Measurements from ENCODE around the gene OR10R2.
"Not testable (repeated sequence)": the region's sequence is repeated elsewhere in the genome, so short reads cannot be mapped to it uniquely, and the experiment has no call there.

OR10R2 gene

GRCh38 chr1:158471920-158472319 is at the start of gene OR10R2:
OR10R2 (plus strand) TSS chr1:158472220; CDS start chr1:158472326, 106 bp downstream.
- no peak for DNase-seq (ENCODE audit: low read depth)

- no peak for DNase-seq (ENCODE audit: low read depth)
Observed at GRCh38 chr1:158425027-158425426, 47.0 kb upstream of the OR10R2 start.

- no peak for DNase-seq (ENCODE audit: low read depth)
Observed at GRCh38 chr1:158426137-158426536, 45.9 kb upstream of the OR10R2 start, which contains the start of gene OR10K2. OR10K2 (minus strand) TSS chr1:158426237; CDS start chr1:158420866, 5,371 bp downstream.

DNA sequence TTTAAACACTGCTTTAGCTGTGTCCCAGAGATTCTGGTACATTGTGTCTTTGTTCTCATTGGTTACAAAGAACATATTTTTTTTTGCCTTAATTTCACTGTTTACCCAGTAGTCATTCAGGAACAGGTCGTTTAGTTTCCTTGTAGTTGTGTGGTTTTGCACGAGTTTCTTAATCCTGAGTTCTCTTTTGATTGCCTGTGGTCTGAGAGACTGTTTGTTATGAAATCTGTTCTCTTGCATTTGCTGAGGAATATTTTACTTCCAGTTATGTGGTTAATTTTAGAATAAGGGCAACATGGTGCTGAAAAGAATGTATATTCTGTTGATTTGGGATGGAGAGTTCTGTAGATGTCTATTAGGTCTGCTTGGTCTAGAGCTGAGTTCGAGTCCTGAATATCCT is 41.9 kb upstream of the OR10R2 start:
- not testable (repeated sequence) for DNase-seq (ENCODE audit: low read depth)

- DNase-seq (ENCODE audit: low read depth): no peak
Observed at GRCh38 chr1:158434741-158435140, 37.3 kb upstream of the OR10R2 start.

GRCh38 chr1:158445376-158445775 is 26.6 kb upstream of the OR10R2 start:
- DNase-seq (ENCODE audit: low read depth): no peak

DNA sequence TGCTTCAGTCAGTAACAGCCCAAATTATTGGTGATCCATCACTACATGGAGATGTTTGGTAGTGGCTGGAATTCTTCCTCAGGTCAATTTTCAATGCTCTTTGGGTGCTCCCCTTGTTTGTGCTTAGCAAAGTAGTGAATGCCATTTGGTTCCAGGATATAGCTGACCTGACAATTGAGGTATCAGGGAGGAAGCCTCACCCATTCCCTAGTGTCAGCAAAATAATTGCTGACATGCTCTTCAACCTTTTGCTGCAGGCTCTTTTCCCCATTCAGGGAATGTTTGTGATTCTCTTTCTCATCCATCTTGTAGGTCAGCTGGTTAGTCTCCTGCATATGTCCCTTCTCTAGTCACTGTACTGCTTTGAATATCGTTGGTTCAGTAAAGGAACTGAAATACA is 17.5 kb upstream of the OR10R2 start:
- DNase-seq (ENCODE audit: low read depth): no peak

- DNase-seq (ENCODE audit: low read depth): no peak
Observed at GRCh38 chr1:158457246-158457645, 14.8 kb upstream of the OR10R2 start.

DNA sequence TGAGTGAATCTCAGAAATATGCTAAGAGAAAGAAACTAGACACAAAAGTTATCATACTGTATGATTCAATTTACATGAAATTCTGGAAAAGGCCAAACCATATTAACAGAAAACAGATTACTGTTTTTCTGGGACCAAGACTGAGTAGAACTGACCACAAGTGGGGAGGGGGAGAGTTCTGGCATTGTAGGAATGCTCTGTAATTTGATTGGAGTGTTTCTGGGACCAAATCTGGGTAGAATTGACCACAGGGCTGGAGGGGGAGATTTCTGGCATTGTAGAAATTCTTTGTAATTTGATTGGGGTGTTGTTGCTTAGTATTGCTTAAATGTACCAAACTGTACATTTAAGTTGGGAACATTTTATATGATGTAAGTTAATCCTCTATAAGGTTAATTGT is 13.8 kb upstream of the OR10R2 start:
- DNase-seq (ENCODE audit: low read depth): no peak

DNA sequence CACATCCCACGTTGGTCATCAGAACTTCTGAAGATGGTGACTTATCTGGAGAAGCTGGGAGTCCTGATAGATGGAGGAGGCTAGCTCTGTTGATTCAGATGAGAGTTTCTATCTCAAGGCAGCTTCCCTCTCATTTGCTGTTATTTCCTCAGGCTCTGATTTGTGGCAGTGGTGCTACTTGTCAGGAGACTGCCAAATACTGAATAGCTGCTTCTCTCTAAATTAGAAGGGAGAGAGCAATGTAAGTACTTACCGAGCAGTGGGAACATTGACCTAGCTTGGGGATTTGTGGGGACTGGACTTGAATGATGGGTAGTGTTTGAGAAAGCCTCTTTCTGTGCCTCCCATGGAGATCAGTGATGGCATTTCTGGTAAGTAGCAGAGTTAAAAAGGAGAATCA is 10.5 kb upstream of the OR10R2 start, which contains the start of gene OR10K1:
Gene OR10K1 (plus strand): TSS at position 301 of the 400 bp plus-strand sequence. CDS start 3,728 bp downstream, outside the sequence.
- DNase-seq (ENCODE audit: low read depth): no peak

DNA sequence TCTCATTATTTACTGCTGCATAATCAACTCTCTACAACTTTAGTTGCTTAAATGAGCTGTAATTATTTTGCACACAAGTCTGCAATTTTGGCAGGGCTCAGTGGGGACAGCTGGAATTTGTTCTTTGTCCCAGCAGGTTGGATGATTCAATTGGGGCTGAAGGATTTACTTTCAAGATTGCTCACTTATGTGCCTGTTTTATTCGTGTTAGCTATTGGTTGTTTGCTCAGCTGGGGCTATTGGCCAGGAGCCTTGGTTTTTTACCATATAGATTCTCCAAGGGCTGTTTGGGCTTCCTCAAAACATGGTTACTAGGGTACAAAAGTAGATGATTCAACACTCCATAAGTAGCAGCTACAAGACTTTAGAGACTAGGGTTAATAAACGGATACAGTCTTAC is 13.4 kb downstream of the OR10R2 start:
- no peak for DNase-seq (ENCODE audit: low read depth)

DNA sequence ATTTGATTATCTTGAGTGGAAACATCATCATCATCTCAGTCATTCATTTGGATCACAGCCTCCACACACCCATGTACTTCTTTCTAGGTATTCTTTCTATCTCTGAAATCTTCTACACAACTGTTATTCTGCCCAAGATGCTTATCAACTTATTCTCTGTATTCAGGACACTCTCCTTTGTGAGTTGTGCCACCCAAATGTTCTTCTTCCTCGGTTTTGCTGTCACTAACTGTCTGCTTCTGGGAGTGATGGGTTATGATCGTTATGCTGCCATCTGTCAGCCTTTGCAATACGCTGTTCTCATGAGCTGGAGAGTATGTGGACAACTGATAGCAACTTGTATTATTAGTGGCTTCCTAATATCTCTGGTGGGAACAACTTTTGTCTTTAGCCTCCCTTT is 19.3 kb downstream of the OR10R2 start:
- DNase-seq (ENCODE audit: low read depth): no peak

DNA sequence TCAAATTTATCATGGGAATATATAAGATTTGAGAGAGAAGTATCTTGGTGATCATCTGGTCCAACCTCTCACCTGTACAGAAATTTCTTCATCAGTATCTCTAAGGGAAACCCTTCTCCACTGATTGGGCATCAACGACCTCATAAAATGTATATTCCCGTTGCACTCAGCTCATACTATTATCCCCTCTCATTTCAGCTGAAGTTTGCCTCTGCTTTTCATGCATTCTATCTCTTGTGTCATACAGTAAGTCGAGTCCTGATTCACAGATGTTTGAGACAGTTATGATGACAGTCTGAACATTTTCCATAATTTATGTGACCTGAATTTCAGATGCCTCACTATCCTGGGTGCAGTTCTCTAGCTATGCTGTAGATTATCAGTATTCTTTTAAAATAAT is 21.0 kb downstream of the OR10R2 start:
- DNase-seq (ENCODE audit: low read depth): no peak

DNA sequence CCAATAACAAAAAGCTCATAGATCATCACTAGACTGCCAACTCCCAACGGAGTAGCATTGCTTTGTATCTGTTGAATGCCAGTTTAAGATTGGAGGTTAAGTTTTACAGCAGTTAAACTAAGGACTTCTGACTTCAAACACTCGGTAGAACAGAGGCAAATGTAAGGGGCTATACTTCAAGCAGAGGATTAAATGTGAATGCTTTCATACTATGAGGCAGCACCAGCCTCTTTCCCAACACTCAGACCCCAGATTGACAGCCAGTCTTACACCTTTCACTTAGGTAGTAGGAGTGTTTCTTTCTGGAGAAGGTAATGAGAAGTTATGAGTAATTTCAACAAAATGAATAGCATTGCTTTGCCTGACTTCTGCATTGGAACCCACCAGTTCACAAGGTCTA is 22.8 kb downstream of the OR10R2 start:
- no peak for DNase-seq (ENCODE audit: low read depth)

- peak; percentile 2 for DNase-seq (ENCODE audit: low read depth)
Observed at GRCh38 chr1:158496374-158496773, 24.4 kb downstream of the OR10R2 start.

DNA sequence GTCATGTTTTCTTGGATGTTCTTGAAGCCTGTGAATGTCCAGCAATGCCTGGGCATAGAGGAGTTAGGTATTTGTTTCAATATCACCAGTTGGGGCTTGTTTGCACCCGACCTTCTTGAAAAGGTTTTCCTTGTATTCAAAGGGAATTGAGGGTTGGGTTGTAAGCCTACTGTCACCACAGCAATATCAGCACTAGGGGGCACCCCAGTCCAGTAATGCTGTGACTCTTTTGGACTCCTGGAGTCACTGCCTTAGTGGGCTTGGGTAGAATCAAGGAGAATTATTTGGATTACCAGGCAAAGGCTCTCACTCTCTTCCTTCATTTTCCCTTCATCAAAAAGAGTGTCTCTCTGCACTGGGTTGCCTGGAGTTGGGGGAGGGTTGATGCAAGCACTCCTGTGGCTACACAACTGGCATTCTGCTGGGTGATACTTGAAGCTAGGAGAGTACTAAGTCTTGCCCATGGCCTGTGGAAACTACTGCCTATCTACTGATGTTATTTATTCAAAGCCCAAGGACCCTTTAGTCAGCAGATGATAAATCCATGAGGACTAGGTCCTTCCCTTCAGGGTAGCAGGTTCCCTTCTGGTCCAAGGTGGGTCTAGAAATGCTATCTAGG is 34.5 kb downstream of the OR10R2 start:
- DNase-seq (ENCODE audit: low read depth): peak; percentile 14

DNA sequence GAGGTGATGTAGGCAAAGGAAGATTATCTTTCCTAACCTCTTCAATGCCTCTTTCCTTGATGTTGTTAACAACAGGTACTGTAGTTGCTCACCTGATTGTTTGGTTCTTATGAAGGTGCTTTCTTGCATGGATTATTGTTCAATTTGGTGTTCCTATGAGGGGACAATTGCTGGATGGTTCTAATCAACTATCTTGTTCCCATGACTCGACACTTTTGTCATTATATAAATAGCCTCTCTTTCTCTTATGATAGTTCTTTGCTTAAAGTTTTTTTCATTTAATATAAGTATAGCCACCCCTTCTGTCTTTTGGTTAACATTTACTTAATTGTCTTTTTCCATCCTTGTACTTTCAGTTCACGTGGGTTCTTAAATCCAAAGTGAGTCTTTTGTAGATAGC is 35.5 kb downstream of the OR10R2 start:
- no peak for DNase-seq (ENCODE audit: low read depth)

DNA sequence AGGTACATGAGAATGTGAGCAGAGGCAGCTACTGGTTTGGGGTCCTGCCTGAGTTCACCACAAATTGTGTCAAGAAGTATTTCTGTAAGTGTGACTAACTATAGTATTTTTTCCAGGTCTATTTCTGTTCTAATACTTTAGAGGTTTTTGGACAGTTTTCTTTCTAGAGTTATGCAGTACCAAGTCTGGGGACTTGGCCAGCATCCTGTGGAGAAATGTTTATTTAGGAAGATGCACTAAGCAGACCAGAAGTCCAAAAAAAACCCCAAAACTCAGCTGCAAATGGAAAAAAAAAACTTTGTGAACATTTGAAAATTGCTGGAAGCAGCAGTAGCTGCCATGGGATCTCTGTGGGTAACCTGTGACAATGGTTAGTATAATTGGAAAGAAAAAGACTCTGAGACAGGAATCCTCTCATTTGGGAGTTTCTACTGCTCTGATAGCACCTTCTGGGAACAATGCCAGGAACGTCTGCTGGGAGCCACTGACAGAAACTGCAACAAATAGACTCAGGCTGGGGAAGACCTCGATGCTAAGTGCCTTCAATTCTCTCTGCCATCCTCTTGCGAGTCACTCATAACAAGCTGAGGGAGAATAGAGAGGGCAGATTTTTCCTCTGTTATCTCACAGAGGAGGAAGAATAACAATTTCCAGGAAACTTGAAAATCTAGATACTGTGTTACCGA is 37.6 kb downstream of the OR10R2 start:
- DNase-seq (ENCODE audit: low read depth): no peak

GRCh38 chr1:158516966-158517365 is 44.9 kb downstream of the OR10R2 start:
- no peak for DNase-seq (ENCODE audit: low read depth)

DNA sequence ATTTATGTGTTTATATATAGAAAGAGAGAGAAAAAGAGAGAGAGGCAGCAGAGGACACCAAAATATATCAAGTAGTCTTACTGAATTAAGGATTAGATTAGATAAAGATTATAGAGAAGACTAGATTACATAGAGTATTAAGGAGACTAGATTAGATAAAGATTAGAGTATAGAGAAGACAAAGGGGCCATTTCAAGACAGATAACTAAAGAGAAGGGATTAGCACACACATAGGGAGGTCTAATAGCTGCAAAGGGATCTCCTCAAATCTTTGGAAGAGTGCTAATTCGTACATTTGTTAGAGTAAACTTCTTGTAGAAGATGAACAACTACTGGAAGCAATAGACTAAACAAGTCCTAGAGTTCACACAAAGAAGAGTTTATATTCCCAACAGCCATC is 48.0 kb downstream of the OR10R2 start:
- DNase-seq (ENCODE audit: low read depth): no peak

DNA sequence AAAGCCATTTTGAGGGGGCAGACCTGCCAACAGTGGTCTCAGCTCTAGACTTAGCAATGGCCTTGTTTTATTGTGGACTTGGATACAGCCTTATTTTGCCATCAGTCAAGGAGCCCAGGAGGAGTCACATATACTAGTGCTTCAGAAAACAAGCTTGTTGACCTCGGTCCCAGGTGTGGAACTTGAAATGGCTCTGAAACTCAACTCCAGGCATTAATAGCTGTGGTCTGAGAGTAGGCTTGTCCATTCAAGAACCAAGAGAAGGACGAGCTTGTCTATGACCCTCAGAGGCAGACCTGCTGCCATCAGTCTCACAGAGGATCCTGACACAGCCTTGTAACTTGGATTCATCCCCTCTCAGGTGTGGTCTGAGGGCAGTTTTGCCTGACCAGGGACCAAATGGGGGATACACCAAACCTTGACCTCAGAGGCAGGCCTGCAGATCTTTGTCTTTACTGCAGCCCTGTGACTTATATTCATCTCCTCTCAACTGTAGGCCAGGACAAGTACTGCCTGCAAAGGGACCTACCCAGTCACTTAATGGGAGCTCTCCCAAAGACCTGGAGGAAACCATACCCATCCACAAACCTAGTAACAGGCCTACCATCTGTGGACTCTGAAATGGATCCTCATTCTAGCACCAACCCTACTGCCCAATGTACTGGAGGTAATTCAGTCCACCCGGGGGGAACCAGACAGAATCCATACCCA is 49.1 kb downstream of the OR10R2 start:
- DNase-seq (ENCODE audit: low read depth): no peak

DNA sequence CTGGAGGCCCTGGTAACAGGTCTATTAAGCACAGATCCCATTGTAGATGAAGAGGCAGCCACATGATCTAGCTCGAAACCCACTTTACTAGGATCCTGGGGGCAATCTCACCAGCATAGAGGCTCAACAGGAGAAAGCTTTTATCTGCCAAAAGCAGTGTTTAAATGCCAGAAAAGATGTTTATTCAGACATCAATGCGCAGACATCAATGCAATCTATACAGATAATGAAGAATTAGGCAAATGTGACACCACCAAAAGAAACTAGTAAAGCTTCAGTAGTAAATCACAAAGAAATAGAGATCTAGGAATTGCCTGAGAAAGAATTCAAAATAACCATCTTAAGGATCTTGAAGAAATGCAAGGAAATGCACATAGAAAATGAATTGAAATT is 49.6 kb downstream of the OR10R2 start:
- DNase-seq (ENCODE audit: low read depth): no peak

- peak; percentile 30 for DNase-seq (ENCODE audit: low read depth)
Observed at GRCh38 chr1:158527190-158527815, 55.3 kb downstream of the OR10R2 start.

Data from iris pigment epithelial cell (primary cell).